CD4-positive, alpha-beta memory T cell (primary cell): ENCODE results near the gene HMGXB4. TPM values are rescaled to one million over a fixed set of nuclear protein-coding genes. Genes with fewer than 3 reads are reported as not detected.
A peak's percentile ranks its signal among the peaks of the same experiment; 100 is the strongest.
"Not testable (repeated sequence)": the region's sequence is repeated elsewhere in the genome, so short reads cannot be mapped to it uniquely, and the experiment has no call there.

Experiments
- CTCF ChIA-PET: fragments of 350-600 bp; sonication (Branson Sonifier 250); formaldehyde crosslinking; loops from one replicate; lab custom pipeline; 2021; ENCODE audit warnings: inconsistent platforms; ENCODE audit not compliant: partially characterized antibody; lab: Charles Lee
- POLR2A ChIA-PET: fragments of 350-600 bp; sonication (Branson Sonifier 250); formaldehyde crosslinking; loops from one replicate; lab custom pipeline; 2021; ENCODE audit not compliant: partially characterized antibody; lab: Charles Lee
- DNase-seq, 5 donors: peaks; one replicate each; pipeline versions ENCODE4 v3.0.0 to v3.0.0-alpha.2; 2020 to 2022; ENCODE audit warnings: mixed read lengths in 1 of 5
- H3K27ac ChIP-seq: one replicate; pipeline ENCODE4 v1.7.0; 2013; ENCODE audit warnings: low read depth, low read length
- H3K27me3 ChIP-seq: 2 replicates; pipeline ENCODE4 v1.7.0; 2013; ENCODE audit warnings: mild to moderate bottlenecking, low read length, moderate library complexity; ENCODE audit not compliant: insufficient read depth
- H3K36me3 ChIP-seq: 2 replicates; pipeline ENCODE4 v1.7.0; 2013; ENCODE audit warnings: mild to moderate bottlenecking, low read length, moderate library complexity; ENCODE audit not compliant: insufficient read depth
- H3K4me1 ChIP-seq: 2 replicates; pipeline ENCODE4 v1.7.0; 2013; ENCODE audit warnings: mild to moderate bottlenecking, low read length, moderate library complexity; ENCODE audit not compliant: insufficient read depth
- H3K4me3 ChIP-seq, 2 donors: one replicate each; pipeline ENCODE4 v1.7.0; 2013; ENCODE audit warnings: low read length in 2 of 2, mild to moderate bottlenecking in 1 of 2
- H3K9me3 ChIP-seq, 2 donors: one replicate each; pipeline ENCODE4 v1.7.0; 2013; ENCODE audit warnings: low read length in 2 of 2, control low read depth in 1 of 2; ENCODE audit not compliant: control insufficient read depth in 1 of 2
- H3K27ac Mint-ChIP-seq, 7 donors: one replicate each; pipeline ENCODE4 v1.8.0; 2020 to 2021; ENCODE audit warnings: mixed read lengths in 7 of 7, mild to moderate bottlenecking in 6 of 7, inconsistent platforms in 3 of 7, moderate library complexity in 3 of 7
- H3K27me3 Mint-ChIP-seq, 2 donors: one replicate each; pipeline ENCODE4 v1.8.0; 2020 to 2021; ENCODE audit warnings: mixed read lengths in 2 of 2
- H3K36me3 Mint-ChIP-seq, 2 donors: one replicate each; pipeline ENCODE4 v1.8.0; 2020 to 2021; ENCODE audit warnings: mixed read lengths in 2 of 2, inconsistent platforms in 1 of 2, mild to moderate bottlenecking in 1 of 2
- H3K4me1 Mint-ChIP-seq, 4 donors: one replicate each; pipeline ENCODE4 v1.8.0; 2020 to 2021; ENCODE audit warnings: mixed read lengths in 4 of 4, mild to moderate bottlenecking in 1 of 4
- H3K4me3 Mint-ChIP-seq, 8 donors: one replicate each; pipeline ENCODE4 v1.8.0; 2020 to 2021; ENCODE audit warnings: mixed read lengths in 8 of 8, mild to moderate bottlenecking in 7 of 8, moderate library complexity in 6 of 8, inconsistent platforms in 3 of 8
- H3K9me3 Mint-ChIP-seq, 8 donors: one replicate each; pipeline ENCODE4 v1.8.0; 2020 to 2021; ENCODE audit warnings: mixed read lengths in 8 of 8, mild to moderate bottlenecking in 5 of 8, inconsistent platforms in 3 of 8, moderate library complexity in 1 of 8
- intact Hi-C: fragments of 100-400 bp; cut with micrococcal nuclease; formaldehyde crosslinking; loops from one replicate; pipeline ENCODE4 v1.15.1; 2023
- polyA plus RNA-seq, 2 donors: library from polyadenylated mRNA; unstranded; fragments of 300-500 nt; fragmentation: Illumina TruSeq; gene quantifications; one replicate each; pipeline ENCODE4 v1.2.3, GENCODE V29; 2021
- total RNA-seq, 2 experiments: library from RNA; stranded (reverse); gene quantifications; one replicate each; pipeline ENCODE4 v1.2.3, GENCODE V29; 2021

Gene HMGXB4
- total and polyA plus RNA-seq, 4 experiments from 2014 or later = 8.7 to 25.3 (median 17.5) TPM

GRCh38 chr22:35229865-35230264, 27.4 kb upstream of the HMGXB4 start:
- H3K4me3 Mint-ChIP-seq = no peak overlapping the region
- Histone ChIP-seq H3K27me3 (no peaks in the 10 kb centered on the region), H3K4me1 (no peaks in the 10 kb centered on the region), H3K27ac (no peak overlapping the region), H3K9me3 (no peaks in the 10 kb centered on the region), H3K36me3 (no peaks in the 10 kb centered on the region), H3K4me3 (no peak overlapping the region)
- H3K27ac Mint-ChIP-seq = no peak overlapping the region
- H3K9me3 Mint-ChIP-seq = peaks cover 0 to 9% (median 3%) of the 10 kb centered on the region in 8 donors
- H3K4me1 Mint-ChIP-seq = peaks cover 4 to 15% (median 9%) of the 10 kb centered on the region in 4 donors
- ChIA-PET CTCF (interaction anchor here (0.8 kb wide), 1 partner anchor 396 kb away, joined by 3 read pairs; no protein-coding TSS in a partner anchor), POLR2A (no interaction called here)
- peaks cover 14 to 15% of the 10 kb centered on the region in 2 donors for H3K27me3 Mint-ChIP-seq
- DNase-seq = no peak
- peaks cover 0 to 4% of the 10 kb centered on the region in 2 donors for H3K36me3 Mint-ChIP-seq
- intact Hi-C loops = no loop called here

GRCh38 chr22:35230417-35230816, 26.9 kb upstream of the HMGXB4 start:
- H3K36me3 Mint-ChIP-seq = peaks cover 0 to 4% of the 10 kb centered on the region in 2 donors
- Histone ChIP-seq H3K36me3 (no peaks in the 10 kb centered on the region), H3K27ac (no peak overlapping the region), H3K27me3 (no peaks in the 10 kb centered on the region), H3K4me3 (no peak overlapping the region), H3K4me1 (no peaks in the 10 kb centered on the region), H3K9me3 (no peaks in the 10 kb centered on the region)
- CTCF ChIA-PET = interaction anchor here (0.8 to 1.6 kb wide), 3 partner anchors 29 to 395 kb away, joined by 3 to 4 read pairs (median 3); partner anchors contain the start of gene TOM1
- H3K27me3 Mint-ChIP-seq = peaks cover 15 to 17% of the 10 kb centered on the region in 2 donors
- H3K9me3 Mint-ChIP-seq = peaks cover 0 to 9% (median 3%) of the 10 kb centered on the region in 8 donors
- DNase-seq = no peak
- POLR2A ChIA-PET = no interaction called here
- peaks cover 4 to 15% (median 9%) of the 10 kb centered on the region in 4 donors for H3K4me1 Mint-ChIP-seq
- H3K27ac Mint-ChIP-seq = peak overlapping the region in 1 of 7 donors; percentile 6
- intact Hi-C loops = no loop called here
- no peak overlapping the region for H3K4me3 Mint-ChIP-seq

GRCh38 chr22:35230839-35231584, 26.3 kb upstream of the HMGXB4 start:
- intact Hi-C loops = no loop called here
- Histone ChIP-seq H3K27ac (no peak overlapping the region), H3K4me3 (no peak overlapping the region), H3K27me3 (no peaks in the 10 kb centered on the region), H3K9me3 (no peaks in the 10 kb centered on the region), H3K36me3 (no peaks in the 10 kb centered on the region), H3K4me1 (no peaks in the 10 kb centered on the region)
- CTCF ChIA-PET = interaction anchor here (1.1 to 1.6 kb wide), 10 partner anchors 9 to 106 kb away, joined by 3 to 8 read pairs (median 4); partner anchors contain the start of gene TOM1
- DNase-seq = no peak
- Mint-ChIP-seq H3K9me3 (peaks cover 0 to 9% (median 3%) of the 10 kb centered on the region in 8 donors), H3K27ac (no peak overlapping the region), H3K4me3 (peak overlapping the region in 1 of 8 donors; percentile 15), H3K36me3 (peaks cover 0 to 4% of the 10 kb centered on the region in 2 donors), H3K4me1 (peaks cover 4 to 15% (median 9%) of the 10 kb centered on the region in 4 donors), H3K27me3 (peaks cover 15 to 17% of the 10 kb centered on the region in 2 donors)
- POLR2A ChIA-PET = interaction anchor here (0.6 kb wide), 1 partner anchor 1914 kb away, joined by 3 read pairs; no protein-coding TSS in a partner anchor

- CTCF ChIA-PET = interaction anchor here (0.5 to 1.6 kb wide), 12 partner anchors 9 to 106 kb away, joined by 3 to 8 read pairs (median 3); partner anchors contain the start of gene TOM1
- H3K4me1 ChIP-seq = no peaks in the 10 kb centered on the region
- POLR2A ChIA-PET = interaction anchor here (0.6 kb wide), 1 partner anchor 1915 kb away, joined by 3 read pairs; no protein-coding TSS in a partner anchor
- Mint-ChIP-seq H3K4me1 (peaks cover 4 to 15% (median 9%) of the 10 kb centered on the region in 4 donors), H3K4me3 (no peak overlapping the region), H3K27ac (no peak overlapping the region), H3K36me3 (peaks cover 0 to 4% of the 10 kb centered on the region in 2 donors), H3K27me3 (peaks cover 21% of the 10 kb centered on the region in 2 donors), H3K9me3 (peaks cover 0 to 9% (median 3%) of the 10 kb centered on the region in 8 donors)
- intact Hi-C loops = no loop called here
- no peak overlapping the region for H3K4me3 ChIP-seq
- no peaks in the 10 kb centered on the region for H3K9me3 ChIP-seq
- H3K27ac ChIP-seq = no peak overlapping the region
- DNase-seq = peak; percentile 64 to 70 (median 65)
- no peaks in the 10 kb centered on the region for H3K27me3 ChIP-seq
- no peaks in the 10 kb centered on the region for H3K36me3 ChIP-seq
These were observed 25.7 kb upstream of the HMGXB4 start for GRCh38 chr22:35231585-35232084.

- H3K4me3 Mint-ChIP-seq, H3K27ac ChIP-seq, intact Hi-C loops, H3K36me3 ChIP-seq, H3K36me3 Mint-ChIP-seq, POLR2A ChIA-PET, H3K4me3 ChIP-seq, H3K9me3 Mint-ChIP-seq, H3K4me1 ChIP-seq, CTCF ChIA-PET, H3K9me3 ChIP-seq, H3K27ac Mint-ChIP-seq, H3K4me1 Mint-ChIP-seq, H3K27me3 ChIP-seq, DNase-seq: not testable (repeated sequence)
- peaks cover 17 to 40% of the 10 kb centered on the region in 2 donors for H3K27me3 Mint-ChIP-seq
These were observed 18.5 kb upstream of the HMGXB4 start for GRCh38 chr22:35238749-35239148.

- H3K27me3 Mint-ChIP-seq = peaks cover 16 to 26% of the 10 kb centered on the region in 2 donors
These were observed 12.8 kb upstream of the HMGXB4 start for GRCh38 chr22:35244507-35244906.

GRCh38 chr22:35250156-35250555, 7.1 kb upstream of the HMGXB4 start:
- ChIA-PET CTCF (no interaction called here), POLR2A (no interaction called here)
- Mint-ChIP-seq H3K4me1 (no peaks in the 10 kb centered on the region), H3K36me3 (no peaks in the 10 kb centered on the region), H3K9me3 (no peaks in the 10 kb centered on the region), H3K27me3 (peaks cover 11 to 12% of the 10 kb centered on the region in 2 donors), H3K27ac (no peak overlapping the region), H3K4me3 (no peak overlapping the region)
- H3K27me3 ChIP-seq = no peaks in the 10 kb centered on the region
- DNase-seq = no peak
- H3K27ac ChIP-seq = no peak overlapping the region
- no peaks in the 10 kb centered on the region for H3K4me1 ChIP-seq
- intact Hi-C loops = no loop called here
- H3K9me3 ChIP-seq = no peaks in the 10 kb centered on the region
- H3K36me3 ChIP-seq = no peaks in the 10 kb centered on the region
- no peak overlapping the region for H3K4me3 ChIP-seq

More at GRCh38 chr22:35244507-35244906, 12.8 kb upstream of the HMGXB4 start:
- H3K9me3 Mint-ChIP-seq, H3K4me1 Mint-ChIP-seq, H3K4me3 Mint-ChIP-seq, H3K4me3 ChIP-seq, DNase-seq, intact Hi-C loops, H3K4me1 ChIP-seq, POLR2A ChIA-PET, H3K27me3 ChIP-seq, H3K36me3 Mint-ChIP-seq, H3K9me3 ChIP-seq, H3K27ac ChIP-seq, H3K36me3 ChIP-seq, H3K27ac Mint-ChIP-seq: not testable (repeated sequence)
- CTCF ChIA-PET = interaction anchor here (1.0 kb wide), 1 partner anchor 13 kb away, joined by 3 read pairs; no protein-coding TSS in a partner anchor
